ENCODE measurements around the gene CYP21A2.
"Not testable (repeated sequence)": the region's sequence is repeated elsewhere in the genome, so short reads cannot be mapped to it uniquely, and the experiment has no call there.

CYP21A2 gene

DNA sequence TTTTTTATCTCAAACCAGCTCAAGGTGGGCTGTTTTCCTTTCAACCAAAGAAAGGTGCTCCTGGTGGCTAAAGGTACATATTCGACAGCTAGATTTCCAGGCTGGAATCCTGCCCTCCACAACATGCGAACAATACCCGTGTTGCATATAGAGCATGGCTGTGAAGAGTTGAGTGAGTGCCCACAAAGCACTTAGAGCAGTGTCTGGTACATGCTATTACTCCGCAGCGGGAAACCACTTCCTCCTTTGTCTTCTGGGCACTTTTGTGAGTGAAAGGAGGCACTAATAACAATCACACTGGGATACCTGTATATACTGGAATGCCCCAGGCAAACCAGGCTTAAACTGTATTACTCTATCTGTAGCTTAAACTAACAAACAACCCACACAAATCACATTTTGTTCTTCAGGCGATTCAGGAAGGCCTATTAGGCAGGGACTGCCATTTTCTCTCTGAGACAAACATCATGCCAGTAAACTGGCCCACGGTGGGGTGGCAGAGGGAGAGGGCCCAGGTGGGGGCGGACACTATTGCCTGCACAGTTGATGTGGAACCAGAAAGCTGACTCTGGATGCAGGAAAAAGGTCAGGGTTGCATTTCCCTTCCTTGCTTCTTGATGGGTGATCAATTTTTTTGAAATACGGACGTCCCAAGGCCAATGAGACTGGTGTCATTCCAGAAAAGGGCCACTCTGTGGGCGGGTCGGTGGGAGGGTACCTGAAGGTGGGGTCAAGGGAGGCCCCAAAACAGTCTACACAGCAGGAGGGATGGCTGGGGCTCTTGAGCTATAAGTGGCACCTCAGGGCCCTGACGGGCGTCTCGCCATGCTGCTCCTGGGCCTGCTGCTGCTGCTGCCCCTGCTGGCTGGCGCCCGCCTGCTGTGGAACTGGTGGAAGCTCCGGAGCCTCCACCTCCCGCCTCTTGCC lies at the start of gene CYP21A2:
Gene CYP21A2, plus strand, starts transcription at position 818 of the 927 bp plus-strand sequence. Its CDS starts 8 bp downstream, at position 826.
- DNase-seq: not testable (repeated sequence)

- DNase-seq: not testable (repeated sequence)
These were observed 48.9 kb upstream of the CYP21A2 start for GRCh38 chr6:31989363-31989762.

DNA sequence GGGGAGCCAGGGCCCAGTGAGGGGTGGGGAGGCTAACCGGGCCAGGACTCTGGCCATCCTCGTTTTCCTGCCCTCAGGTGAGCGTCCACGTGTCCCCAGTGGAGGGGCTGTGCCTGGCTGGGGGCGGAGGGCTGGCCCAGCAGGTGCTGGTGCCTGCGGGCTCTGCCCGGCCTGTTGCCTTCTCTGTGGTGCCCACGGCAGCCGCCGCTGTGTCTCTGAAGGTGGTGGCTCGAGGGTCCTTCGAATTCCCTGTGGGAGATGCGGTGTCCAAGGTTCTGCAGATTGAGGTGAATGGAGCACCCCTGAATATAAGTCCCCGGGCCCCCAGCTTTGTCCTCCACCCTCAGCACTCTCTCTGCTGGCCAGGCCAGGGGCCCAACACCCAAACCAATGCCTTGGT lies 43.8 kb upstream of the CYP21A2 start:
- DNase-seq: not testable (repeated sequence)

DNA sequence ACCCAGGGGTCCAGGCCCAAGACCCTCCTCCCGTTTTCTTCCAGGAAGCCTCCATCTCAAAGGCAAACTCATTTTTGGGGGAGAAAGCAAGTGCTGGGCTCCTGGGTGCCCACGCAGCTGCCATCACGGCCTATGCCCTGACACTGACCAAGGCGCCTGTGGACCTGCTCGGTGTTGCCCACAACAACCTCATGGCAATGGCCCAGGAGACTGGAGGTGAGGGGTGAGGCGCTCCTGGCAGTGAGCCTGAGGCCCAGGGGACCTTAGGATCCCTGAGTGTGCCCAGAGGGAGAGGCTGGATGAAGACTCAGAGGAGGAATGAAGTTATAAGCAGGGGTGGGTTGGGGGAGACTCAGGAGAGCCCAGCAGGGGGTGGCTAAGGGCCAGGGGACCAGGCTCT lies 41.8 kb upstream of the CYP21A2 start:
- DNase-seq: not testable (repeated sequence)

GRCh38 chr6:32002546-32003268 lies 35.5 kb upstream of the CYP21A2 start:
- not testable (repeated sequence) for DNase-seq

- DNase-seq: not testable (repeated sequence)
These were observed 34.9 kb upstream of the CYP21A2 start for GRCh38 chr6:32003301-32003700.

GRCh38 chr6:32004393-32004792 lies 33.8 kb upstream of the CYP21A2 start:
- DNase-seq: not testable (repeated sequence)

- not testable (repeated sequence) for DNase-seq
These were observed 33.2 kb upstream of the CYP21A2 start for GRCh38 chr6:32004864-32005537.

GRCh38 chr6:32005538-32005880 lies 32.7 kb upstream of the CYP21A2 start:
- DNase-seq: not testable (repeated sequence)

DNA sequence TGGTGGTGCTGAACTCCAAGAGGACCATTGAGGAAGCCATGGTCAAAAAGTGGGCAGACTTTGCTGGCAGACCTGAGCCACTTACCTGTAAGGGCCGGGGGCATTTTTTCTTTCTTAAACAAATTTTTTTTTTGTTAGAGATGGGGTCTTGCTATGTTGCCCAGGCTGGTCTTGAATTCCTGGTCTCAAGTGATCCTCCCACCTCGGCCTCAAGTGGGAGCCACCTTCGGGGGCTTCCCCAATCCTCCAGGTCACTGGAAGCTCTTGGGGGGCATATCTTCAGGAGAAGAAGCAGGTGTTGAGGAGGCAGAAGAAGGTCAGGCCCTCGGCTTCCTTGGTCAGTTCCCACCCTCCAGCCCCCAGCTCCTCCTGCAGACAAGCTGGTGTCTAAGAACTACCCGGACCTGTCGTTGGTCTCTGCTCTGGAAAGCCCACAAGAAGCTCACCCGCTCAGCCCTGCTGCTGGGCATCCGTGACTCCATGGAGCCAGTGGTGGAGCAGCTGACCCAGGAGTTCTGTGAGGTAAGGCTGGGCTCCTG lies 32.2 kb upstream of the CYP21A2 start:
- not testable (repeated sequence) for DNase-seq

DNA sequence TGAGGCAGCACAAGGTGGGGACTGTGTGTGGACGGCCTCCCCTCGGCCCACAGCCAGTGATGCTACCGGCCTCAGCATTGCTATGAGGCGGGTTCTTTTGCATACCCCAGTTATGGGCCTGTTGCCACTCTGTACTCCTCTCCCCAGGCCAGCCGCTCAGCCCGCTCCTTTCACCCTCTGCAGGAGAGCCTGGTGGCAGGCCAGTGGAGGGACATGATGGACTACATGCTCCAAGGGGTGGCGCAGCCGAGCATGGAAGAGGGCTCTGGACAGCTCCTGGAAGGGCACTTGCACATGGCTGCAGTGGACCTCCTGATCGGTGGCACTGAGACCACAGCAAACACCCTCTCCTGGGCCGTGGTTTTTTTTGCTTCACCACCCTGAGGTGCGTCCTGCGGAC lies 31.1 kb upstream of the CYP21A2 start:
- not testable (repeated sequence) for DNase-seq

DNA sequence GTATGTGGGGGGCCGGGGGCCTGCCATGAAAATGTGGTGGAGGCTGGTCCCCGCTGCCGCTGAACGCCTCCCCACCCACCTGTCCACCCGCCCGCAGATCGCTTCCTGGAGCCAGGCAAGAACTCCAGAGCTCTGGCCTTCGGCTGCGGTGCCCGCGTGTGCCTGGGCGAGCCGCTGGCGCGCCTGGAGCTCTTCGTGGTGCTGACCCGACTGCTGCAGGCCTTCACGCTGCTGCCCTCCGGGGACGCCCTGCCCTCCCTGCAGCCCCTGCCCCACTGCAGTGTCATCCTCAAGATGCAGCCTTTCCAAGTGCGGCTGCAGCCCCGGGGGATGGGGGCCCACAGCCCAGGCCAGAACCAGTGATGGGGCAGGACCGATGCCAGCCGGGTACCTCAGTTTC lies 30.2 kb upstream of the CYP21A2 start:
- DNase-seq: not testable (repeated sequence)

DNA sequence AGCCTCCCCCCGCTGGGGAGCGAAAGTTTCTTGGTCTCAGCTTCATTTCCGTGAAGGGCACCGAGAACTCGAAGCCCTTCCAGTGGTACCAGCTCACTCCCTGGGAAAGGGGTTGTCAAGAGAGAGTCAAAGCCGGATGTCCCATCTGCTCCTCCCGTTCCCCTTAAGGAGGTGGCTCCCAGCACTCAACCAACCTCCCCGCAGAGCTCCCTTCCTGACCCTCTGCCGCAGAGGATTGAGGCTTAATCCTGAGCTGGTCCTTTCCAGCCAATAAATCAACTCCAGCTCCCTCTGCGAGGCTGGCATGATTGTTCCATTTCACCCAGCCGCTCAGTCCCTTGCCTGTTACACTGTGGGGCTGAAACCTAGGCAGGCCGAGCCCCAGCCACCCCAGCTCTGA lies 29.6 kb upstream of the CYP21A2 start:
- DNase-seq: not testable (repeated sequence)

DNA sequence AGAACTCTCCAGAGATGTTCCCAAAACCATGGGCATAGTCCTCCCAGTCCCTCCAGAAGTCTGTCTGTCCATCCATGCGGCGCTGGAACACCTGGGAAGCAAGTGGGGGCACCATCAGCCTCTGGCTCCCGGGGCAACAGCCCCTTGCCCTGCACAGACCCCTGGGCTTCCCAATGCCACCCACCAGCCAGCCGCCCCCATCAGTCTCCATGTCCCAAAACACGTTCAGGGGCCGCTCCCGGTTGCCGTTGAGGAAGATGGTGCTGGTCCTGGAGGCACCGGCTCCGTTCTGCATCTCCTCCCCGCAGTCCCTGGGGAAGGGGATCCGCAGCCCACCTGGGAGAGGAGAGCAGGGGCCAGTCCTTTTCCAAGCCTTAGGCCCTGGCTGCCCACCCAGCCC lies 28.7 kb upstream of the CYP21A2 start:
- not testable (repeated sequence) for DNase-seq

GRCh38 chr6:32010856-32011530 lies 27.2 kb upstream of the CYP21A2 start:
- not testable (repeated sequence) for DNase-seq

DNA sequence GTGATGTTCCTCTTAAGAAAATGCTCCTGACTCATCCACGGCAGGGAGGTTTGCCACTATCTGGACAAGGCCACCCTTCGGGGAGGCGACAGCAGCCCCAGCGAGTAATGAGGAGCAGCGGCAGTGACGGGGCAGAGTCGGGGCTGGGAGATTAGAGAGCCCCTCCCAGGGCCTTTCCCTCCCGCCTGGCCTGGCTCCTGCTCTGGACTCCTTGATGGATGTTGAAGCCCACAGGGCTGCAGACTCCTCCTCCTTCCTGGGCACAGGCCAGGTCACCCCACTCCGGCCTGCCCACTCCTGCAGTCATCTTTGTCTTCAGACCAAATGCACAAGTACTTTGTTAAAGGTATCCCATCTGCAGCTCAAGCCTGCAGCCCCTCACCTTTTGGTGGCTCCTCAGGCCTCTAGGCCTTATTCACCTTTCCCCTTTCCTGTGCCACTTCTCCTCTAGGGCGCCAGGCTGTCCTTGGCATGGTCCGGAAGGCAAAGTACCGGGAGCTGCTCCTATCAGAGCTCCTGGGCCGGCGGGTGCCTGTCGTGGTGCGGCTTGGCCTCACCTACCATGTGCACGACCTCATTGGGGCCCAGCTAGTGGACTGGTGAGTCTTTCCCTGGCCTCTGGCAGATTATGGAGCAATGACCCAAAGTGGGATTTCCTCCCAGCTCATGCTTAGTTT lies 25.1 kb upstream of the CYP21A2 start:
- not testable (repeated sequence) for DNase-seq

- not testable (repeated sequence) for DNase-seq
These were observed 24.5 kb upstream of the CYP21A2 start for GRCh38 chr6:32013738-32014137.

DNA sequence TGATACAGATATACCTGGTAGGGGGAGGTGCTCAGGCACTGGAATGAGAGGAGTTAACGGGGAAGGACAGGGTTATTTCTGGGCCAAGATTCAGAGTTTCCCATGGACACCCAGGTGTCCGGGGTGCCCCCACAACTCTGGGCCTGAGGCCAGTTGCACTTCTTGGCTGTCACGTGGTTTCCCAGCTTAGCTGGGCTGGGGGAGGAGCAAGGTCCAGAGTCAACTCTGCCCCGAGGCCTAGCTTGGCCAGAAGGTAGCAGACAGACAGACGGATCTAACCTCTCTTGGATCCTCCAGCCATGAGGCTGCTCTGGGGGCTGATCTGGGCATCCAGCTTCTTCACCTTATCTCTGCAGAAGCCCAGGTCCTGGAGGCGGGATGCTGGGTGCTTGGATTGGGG lies 23.7 kb upstream of the CYP21A2 start, which contains the start of gene C4B:
Gene C4B, plus strand, starts transcription at position 249 of the 400 bp plus-strand sequence. Its CDS starts 51 bp downstream, at position 300.
- not testable (repeated sequence) for DNase-seq

- DNase-seq: not testable (repeated sequence)
These were observed 16.1 kb upstream of the CYP21A2 start for GRCh38 chr6:32022100-32022499.

GRCh38 chr6:32028631-32029030 lies 9.6 kb upstream of the CYP21A2 start:
- DNase-seq: not testable (repeated sequence)

- DNase-seq: not testable (repeated sequence)
These were observed 8.7 kb upstream of the CYP21A2 start for GRCh38 chr6:32029553-32029952.
